Thyroid gland (tissue), 4 donors: ENCODE measurements around the gene PSD.

ENCODE experiments used
- CTCF ChIP-seq, 6 experiments: fragments of 200-600 bp in 3 of 6; fragments of 450-650 bp in 3 of 6; sonication (generic) in 3 of 6; IDR thresholded peaks; one replicate each; pipeline ENCODE4 v1.5.1; 2016 to 2019; ENCODE audit warnings: antibody characterized with exemption in 6 of 6, mild to moderate bottlenecking in 2 of 6, inconsistent platforms in 1 of 6, moderate library complexity in 1 of 6
- POLR2A ChIP-seq, 2 donors: fragments of 450-650 bp; IDR thresholded peaks; one replicate each; pipeline ENCODE4 v1.6.1; 2017; ENCODE audit warnings: antibody characterized with exemption in 2 of 2, mild to moderate bottlenecking in 2 of 2, moderate library complexity in 1 of 2

GRCh38 chr10:102422545-102423129 lies 4.1 kb upstream of the PSD start:
- peak; percentile 35 to 86 (median 66) for TF ChIP-seq CTCF (IDR thresholded peaks at IDR 0.05)
- TF ChIP-seq POLR2A (IDR thresholded peaks at IDR 0.05): no peak
